OCI-LY7 (cell line): Measurements from ENCODE around the gene RAET1E. TPM values are rescaled to one million over a fixed set of nuclear protein-coding genes. Genes with fewer than 3 reads are reported as not detected.

Experiments
- BruUV-seq: library from RNA; stranded (reverse); fragments of 400-500 nt; replicated peaks from 2 replicates; lab custom pipeline; 2021; lab: Mats Ljungman, UMichigan
- CTCF ChIA-PET: fragments of 300-600 bp; sonication (Branson Sonifier 250); formaldehyde crosslinking; loops from one replicate; lab custom pipeline; 2022; ENCODE audit warnings: antibody characterized with exemption; ENCODE audit not compliant: unreplicated experiment; lab: Charles Lee
- POLR2A ChIA-PET: fragments of 300-600 bp; sonication (Branson Sonifier 250); formaldehyde crosslinking; loops from one replicate; lab custom pipeline; 2022; ENCODE audit warnings: antibody characterized with exemption; lab: Charles Lee
- DNase-seq: peaks from one replicate; pipeline ENCODE4 v3.0.0-alpha.2; 2015; ENCODE audit warnings: low spot score
- H2AFZ ChIP-seq: fragments of 200-600 bp; sonication (generic), shearing (Covaris generic); 2 replicates; pipeline ENCODE4 v1.6.1; 2014; ENCODE audit warnings: mild to moderate bottlenecking, antibody characterized with exemption, low read length, moderate library complexity
- H3K27ac ChIP-seq: fragments of 200-600 bp; sonication (generic); 2 replicates; pipeline ENCODE4 v1.5.1; 2014; ENCODE audit warnings: mixed run types, low read depth, mild to moderate bottlenecking, moderate library complexity, low read length, inconsistent platforms; ENCODE audit not compliant: poor library complexity, severe bottlenecking
- H3K36me3 ChIP-seq: fragments of 200-600 bp; sonication (generic); 2 replicates; pipeline ENCODE4 v1.6.1; 2014; ENCODE audit warnings: mild to moderate bottlenecking, antibody characterized with exemption, low read length, moderate library complexity, mixed read lengths; ENCODE audit not compliant: insufficient read depth
- H3K4me1 ChIP-seq: fragments of 200-600 bp; sonication (generic); 2 replicates; pipeline ENCODE4 v1.5.1; 2014; ENCODE audit warnings: mild to moderate bottlenecking, low read length; ENCODE audit not compliant: insufficient read depth, poor library complexity, severe bottlenecking
- H3K4me2 ChIP-seq: fragments of 200-600 bp; sonication (generic); 2 replicates; pipeline ENCODE4 v1.6.1; 2014; ENCODE audit warnings: mild to moderate bottlenecking, low read length
- H3K4me3 ChIP-seq: fragments of 200-600 bp; sonication (generic); 2 replicates; pipeline ENCODE4 v1.5.1; 2014; ENCODE audit warnings: mild to moderate bottlenecking, low read depth, low read length; ENCODE audit not compliant: poor library complexity, severe bottlenecking
- H3K79me2 ChIP-seq: fragments of 200-600 bp; sonication (generic); 2 replicates; pipeline ENCODE4 v1.6.1; 2016; ENCODE audit warnings: low read depth, mild to moderate bottlenecking, low read length, moderate library complexity, mixed read lengths; ENCODE audit not compliant: insufficient read depth
- H3K9me2 ChIP-seq: fragments of 200-600 bp; sonication (generic); 2 replicates; pipeline ENCODE4 v1.6.1; 2016; ENCODE audit warnings: mild to moderate bottlenecking, low read length, mixed read lengths; ENCODE audit not compliant: insufficient read depth
- H3K9me3 ChIP-seq: fragments of 200-600 bp; sonication (generic); 2 replicates; pipeline ENCODE4 v1.6.1; 2014; ENCODE audit warnings: mild to moderate bottlenecking, mixed run types, low read length, mixed read lengths
- H4K20me1 ChIP-seq: fragments of 200-600 bp; sonication (generic); 2 replicates; pipeline ENCODE4 v1.6.1; 2014; ENCODE audit warnings: mild to moderate bottlenecking, antibody characterized with exemption, low read length, moderate library complexity, mixed read lengths; ENCODE audit not compliant: insufficient read depth
- CTCF ChIP-seq: fragments of 200-600 bp; sonication (generic); conservative IDR thresholded peaks from 2 replicates; pipeline ENCODE4 v1.5.1; 2014; ENCODE audit warnings: mild to moderate bottlenecking, antibody characterized with exemption, low read length, moderate library complexity, mixed read lengths
- EZH2phosphoT487 ChIP-seq: fragments of 200-600 bp; sonication (generic); IDR thresholded peaks from 2 replicates; pipeline ENCODE4 v1.6.1; 2018; ENCODE audit warnings: low read depth, borderline replicate concordance, mild to moderate bottlenecking, mixed run types, antibody characterized with exemption, low read length, moderate library complexity, mixed read lengths
- intact Hi-C: fragments of 100-400 bp; cut with micrococcal nuclease; formaldehyde crosslinking; loops from one replicate; pipeline ENCODE4 v1.10.0; 2022; ENCODE audit not compliant: unreplicated experiment
- total RNA-seq, 2 experiments: library from RNA; depleted of rRNA in 1 of 2; stranded (reverse); fragments of >200 nt in 1 of 2; shearing (Covaris generic) in 1 of 2; gene quantifications; 2 replicates each; pipeline ENCODE4 v1.2.3, GENCODE V29; 2014 to 2022

The RAET1E gene
- total RNA-seq, 2 experiments from 2014 or later: not detected

GRCh38 chr6:149881860-149882259 is 16.1 kb downstream of the RAET1E start:
- Histone ChIP-seq H4K20me1 (no peaks in the 10 kb centered on the region), H3K4me1 (no peaks in the 10 kb centered on the region), H3K79me2 (no peaks in the 10 kb centered on the region), H3K36me3 (no peaks in the 10 kb centered on the region), H3K27ac (no peak overlapping the region), H3K9me3 (no peaks in the 10 kb centered on the region), H3K9me2 (no peaks in the 10 kb centered on the region), H3K4me3 (no peak overlapping the region), H3K4me2 (no peak overlapping the region), H2AFZ (no peak overlapping the region)
- BruUV-seq: no TSS peak
- ChIA-PET CTCF (no interaction called here), POLR2A (no interaction called here)
- DNase-seq: no peak
- intact Hi-C loops: no loop called here
- TF ChIP-seq CTCF: no peak
- no peak for TF ChIP-seq EZH2phosphoT487

DNA sequence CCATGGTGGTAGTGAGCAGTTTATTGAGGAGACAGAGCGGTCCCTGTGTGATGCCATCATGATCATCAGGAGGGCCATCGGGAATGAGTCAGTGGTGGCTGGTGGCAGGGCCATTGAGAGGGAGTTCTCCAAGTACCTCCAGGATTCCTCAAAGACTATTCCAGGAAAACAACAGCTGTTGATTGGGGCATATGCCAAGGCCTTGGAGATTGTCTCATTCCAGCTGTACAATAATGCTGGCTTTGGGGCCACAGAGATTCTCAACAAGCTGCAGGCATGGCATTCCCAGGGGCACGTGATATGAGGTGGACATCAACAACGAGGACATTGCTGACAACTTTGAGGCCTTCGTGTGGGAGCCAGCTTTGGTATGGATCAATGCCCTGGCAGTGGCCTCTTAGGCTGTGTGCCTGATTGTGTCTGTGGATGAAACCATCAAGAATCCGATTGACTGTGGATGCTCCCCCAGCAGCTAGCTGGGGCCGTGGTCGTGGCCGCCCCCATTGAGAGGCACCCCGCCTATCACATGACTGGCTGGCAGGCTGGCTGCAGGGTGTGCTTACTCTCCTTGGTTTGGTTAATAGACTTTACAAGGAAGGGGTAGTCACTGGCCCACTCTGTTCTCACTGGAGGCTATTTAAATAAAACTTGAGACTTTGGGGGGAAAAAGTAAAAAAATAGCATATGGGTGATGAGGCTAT is 16.7 kb downstream of the RAET1E start:
- no TSS peak for BruUV-seq
- DNase-seq: no peak
- CTCF ChIA-PET: interaction anchor here (0.6 kb wide), 1 partner anchor 721 kb away, joined by 3 read pairs; no protein-coding TSS in a partner anchor

More for the DNA sequence above, 16.7 kb downstream of the RAET1E start:
- H3K4me1 ChIP-seq: no peaks in the 10 kb centered on the region
- no peak overlapping the region for H3K4me3 ChIP-seq
- POLR2A ChIA-PET: no interaction called here
- H3K9me3 ChIP-seq: no peaks in the 10 kb centered on the region
- H3K27ac ChIP-seq: no peak overlapping the region
- no peaks in the 10 kb centered on the region for H3K79me2 ChIP-seq
- no peaks in the 10 kb centered on the region for H3K36me3 ChIP-seq
- H4K20me1 ChIP-seq: no peaks in the 10 kb centered on the region
- TF ChIP-seq CTCF (no peak), EZH2phosphoT487 (no peak)
- H3K9me2 ChIP-seq: no peaks in the 10 kb centered on the region
- intact Hi-C loops: no loop called here
- H3K4me2 ChIP-seq: no peak overlapping the region
- H2AFZ ChIP-seq: no peak overlapping the region
